Cardiac septum (tissue), 1 donor: ENCODE measurements around the gene KRTAP6-3. TPM values are rescaled to one million over a fixed set of nuclear protein-coding genes. Genes with fewer than 3 reads are reported as not detected.

Source experiments
- DNase-seq: peaks from one replicate; pipeline ENCODE4 v3.0.0-alpha.2; 2020; ENCODE audit warnings: low spot score
- intact Hi-C: fragments of 100-400 bp; cut with DNase I; formaldehyde crosslinking; loops from one replicate; pipeline ENCODE4 v1.14.0; 2022
- long read RNA-seq: library from polyadenylated mRNA; unstranded; transcript quantifications from one replicate; pipeline ENCODE4 v2.0.0, GENCODE V29; 2021
- total RNA-seq: library from RNA; stranded (reverse); fragmentation: NEBNext Ultra II Directional; extraction: Animal tissue kit (Norgen Biotek cat#: 25700); gene quantifications from one replicate; pipeline ENCODE4 v1.2.1, GENCODE V29; 2021
- donor health status: DM: no; HTN: no; CAD: no.

KRTAP6-3 gene
- not detected for total RNA-seq
- long read RNA-seq: 0 reads

DNA sequence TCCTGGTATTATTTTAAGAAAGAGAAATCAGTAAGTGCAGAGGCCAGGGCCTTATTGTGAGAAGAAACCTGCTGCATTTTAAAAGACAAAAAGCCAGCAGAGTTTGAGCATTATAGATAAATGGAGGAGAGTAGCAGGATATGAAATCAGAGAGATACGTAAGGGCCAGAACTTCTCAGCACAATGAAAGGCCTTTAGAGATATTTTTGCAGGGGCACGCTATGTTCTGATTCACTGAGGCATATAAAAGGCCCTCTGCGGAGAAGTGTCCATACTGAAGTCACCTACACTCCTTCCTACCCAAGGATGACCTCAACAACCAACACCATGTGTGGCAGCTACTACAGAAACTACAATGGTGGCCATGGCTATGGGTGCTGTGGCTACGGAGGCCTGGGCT, at the start of gene KRTAP6-3:
KRTAP6-3 (plus strand) TSS at position 301 of the 400 bp plus-strand sequence; CDS start at position 307, 6 bp downstream.
- no peak for DNase-seq
- intact Hi-C loops: no loop called here

DNA sequence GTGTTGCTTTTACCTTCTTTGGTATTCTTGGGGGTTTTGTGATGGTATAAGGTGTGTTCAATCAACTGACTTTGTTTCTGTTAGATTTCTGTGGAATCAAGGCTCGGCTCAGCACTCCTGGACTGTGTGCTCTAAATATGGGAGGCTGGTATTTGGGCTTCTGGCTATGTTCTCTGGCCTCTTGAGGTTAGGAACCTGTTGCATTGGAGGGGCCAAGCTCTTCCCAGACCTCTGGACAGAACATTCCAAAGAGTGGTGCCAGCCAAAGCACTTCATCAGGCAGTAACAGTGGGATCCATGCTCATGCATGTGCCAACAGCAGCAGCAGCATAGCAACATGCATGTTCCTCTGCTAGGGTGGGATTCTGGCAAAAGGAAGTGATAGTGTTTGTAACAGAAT, 39.5 kb upstream of the KRTAP6-3 start:
- DNase-seq: no peak

DNA sequence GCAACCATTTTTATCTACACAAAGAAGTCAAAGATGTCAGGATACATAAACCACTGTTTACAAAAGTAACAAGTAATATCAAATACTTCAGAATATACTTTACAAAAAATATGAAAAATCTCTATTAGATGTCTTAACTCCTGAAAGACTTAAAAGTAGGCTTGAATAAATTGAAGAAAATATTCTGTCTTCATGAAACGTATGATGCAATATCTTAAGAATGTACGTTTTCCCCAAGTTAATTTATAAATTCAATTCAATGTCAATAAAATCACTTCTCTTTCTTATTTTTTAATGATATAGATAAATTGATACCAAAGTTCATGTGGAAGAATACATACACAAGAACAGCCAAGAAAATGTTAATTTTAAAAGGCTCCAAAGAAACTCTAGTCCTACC, 37.1 kb upstream of the KRTAP6-3 start:
- DNase-seq: no peak
- intact Hi-C loops: no loop called here

More for the DNA sequence above, 39.5 kb upstream of the KRTAP6-3 start:
- intact Hi-C loops: no loop called here

GRCh38 chr21:30561264-30561895, 30.9 kb upstream of the KRTAP6-3 start, which contains the start of gene KRTAP19-7:
Gene KRTAP19-7, minus strand, starts transcription at chr21:30561314. Its CDS starts 25 bp downstream, at chr21:30561289.
- DNase-seq: no peak

GRCh38 chr21:30561957-30562356, 30.3 kb upstream of the KRTAP6-3 start:
- intact Hi-C loops: no loop called here
- no peak for DNase-seq

More at GRCh38 chr21:30561264-30561895, 30.9 kb upstream of the KRTAP6-3 start, which contains the start of gene KRTAP19-7:
- intact Hi-C loops: no loop called here

GRCh38 chr21:30563072-30563471, 29.2 kb upstream of the KRTAP6-3 start:
- intact Hi-C loops: no loop called here
- no peak for DNase-seq

DNA sequence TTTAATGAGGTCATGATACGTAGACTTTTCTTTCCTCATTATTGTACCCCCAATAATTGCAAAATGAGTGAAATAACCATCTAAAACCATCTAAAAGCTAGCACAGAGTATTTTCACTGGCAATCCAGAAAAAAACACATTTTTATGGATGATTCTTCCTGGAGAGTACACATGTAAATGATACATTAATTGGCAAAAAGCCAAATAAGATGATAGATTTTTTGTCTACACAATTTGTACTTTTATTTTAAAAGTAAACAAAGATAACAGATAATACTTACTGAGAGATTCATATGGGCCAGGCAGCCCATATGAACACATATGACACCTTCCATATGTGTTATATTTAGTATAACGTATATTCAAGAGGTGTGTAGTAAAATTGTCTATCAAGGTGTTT, 28.6 kb upstream of the KRTAP6-3 start:
- no peak for DNase-seq
- intact Hi-C loops: no loop called here

DNA sequence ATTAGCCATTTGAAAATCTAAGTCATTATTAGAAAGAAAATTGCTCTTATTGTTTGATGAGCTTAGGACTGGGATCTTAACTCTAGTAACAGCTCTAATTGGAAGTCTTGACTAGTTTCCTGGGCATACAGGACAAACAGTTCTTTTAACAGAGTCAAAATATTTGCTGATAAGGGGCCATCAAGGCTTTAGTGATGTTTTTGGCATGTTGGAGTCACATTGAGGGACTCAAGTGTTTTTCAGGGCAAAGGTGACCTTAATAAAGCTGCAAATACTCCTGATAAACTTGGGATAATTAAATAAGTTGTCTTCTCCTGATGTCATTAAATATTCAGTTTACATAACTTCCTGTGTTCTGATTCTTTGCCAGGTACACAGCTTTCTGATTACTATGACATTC, 24.6 kb upstream of the KRTAP6-3 start:
- intact Hi-C loops: no loop called here

DNA sequence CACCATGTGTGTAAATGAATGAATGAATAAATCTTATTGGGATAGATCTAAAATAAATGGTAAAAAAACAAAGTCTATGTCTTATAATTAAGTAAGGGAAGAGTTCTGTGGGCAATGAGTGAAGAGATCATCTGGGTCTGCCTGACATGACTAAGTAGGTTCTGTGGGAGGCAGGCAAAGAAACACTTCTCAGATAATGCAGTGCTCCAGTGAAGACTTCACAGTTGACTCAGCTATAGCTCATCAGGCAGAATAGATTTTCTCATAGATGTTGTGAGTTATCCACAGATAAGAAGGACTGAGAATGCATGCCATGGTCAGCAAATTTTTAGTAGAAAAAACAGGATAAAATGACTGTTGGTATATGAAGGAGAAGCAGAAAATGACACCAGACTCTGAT, 14.5 kb upstream of the KRTAP6-3 start:
- intact Hi-C loops: no loop called here
- DNase-seq: no peak

More for the DNA sequence above, 24.6 kb upstream of the KRTAP6-3 start:
- DNase-seq: no peak

DNA sequence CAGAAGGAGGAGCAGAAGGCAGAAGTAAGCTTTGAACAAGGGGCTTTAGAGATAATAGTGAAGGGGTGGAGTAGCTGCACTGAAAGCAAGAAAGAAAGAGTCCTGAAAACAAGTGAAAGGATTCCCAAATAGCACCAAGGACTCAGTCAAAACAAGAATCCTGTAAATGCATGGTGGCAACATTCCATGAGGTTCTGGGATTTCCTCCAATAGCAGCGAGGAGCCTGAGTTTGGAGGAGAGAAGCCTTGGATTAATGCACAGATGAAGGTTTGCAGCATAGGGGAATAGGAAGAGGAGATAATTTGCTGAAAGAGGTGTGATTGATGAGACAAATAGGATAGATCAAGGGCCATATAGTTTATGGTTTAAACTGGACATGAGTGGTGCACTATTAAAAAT, 12.9 kb upstream of the KRTAP6-3 start:
- intact Hi-C loops: no loop called here
- DNase-seq: no peak

- intact Hi-C loops: no loop called here
- no peak for DNase-seq
Observed at GRCh38 chr21:30580132-30580531, 12.1 kb upstream of the KRTAP6-3 start.

- intact Hi-C loops: no loop called here
- no peak for DNase-seq
Observed at GRCh38 chr21:30582870-30583269, 9.4 kb upstream of the KRTAP6-3 start.

- DNase-seq: no peak
- intact Hi-C loops: no loop called here
Observed at GRCh38 chr21:30590297-30590696, 1.9 kb upstream of the KRTAP6-3 start, which contains the start of gene KRTAP22-2. Gene KRTAP22-2, minus strand, starts transcription at chr21:30590397.

GRCh38 chr21:30598802-30599201, 6.6 kb downstream of the KRTAP6-3 start, which contains the start of gene KRTAP6-2:
Gene KRTAP6-2, minus strand, starts transcription at chr21:30598902. Its CDS starts 28 bp downstream, at chr21:30598874.
- no peak for DNase-seq
- intact Hi-C loops: no loop called here

GRCh38 chr21:30600787-30601186, 8.5 kb downstream of the KRTAP6-3 start, which contains the start of gene KRTAP22-1:
Gene KRTAP22-1, plus strand, starts transcription at chr21:30601087.
- intact Hi-C loops: no loop called here
- no peak for DNase-seq

DNA sequence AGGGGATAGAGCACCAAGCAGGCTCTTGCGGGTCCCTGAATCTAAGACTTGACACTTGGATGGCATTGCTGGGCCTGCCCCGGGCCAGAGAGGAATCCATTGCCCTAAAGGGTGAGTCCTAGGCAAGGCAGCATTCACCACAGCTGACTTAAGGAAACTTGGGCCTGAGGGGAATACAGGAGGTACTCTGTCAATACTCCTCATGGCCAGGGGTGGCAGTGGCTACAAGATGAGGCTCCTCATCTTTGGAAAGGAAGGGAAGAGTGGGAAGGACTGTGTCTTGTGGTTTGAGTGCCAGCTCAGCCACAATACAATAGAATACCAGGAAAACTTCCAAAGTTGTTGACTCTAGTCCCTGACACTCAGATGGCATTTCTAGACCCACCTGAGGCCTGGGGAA, 13.7 kb downstream of the KRTAP6-3 start:
- intact Hi-C loops: no loop called here

GRCh38 chr21:30612132-30612531, 19.9 kb downstream of the KRTAP6-3 start:
- no peak for DNase-seq
- intact Hi-C loops: no loop called here

More for the DNA sequence above, 13.7 kb downstream of the KRTAP6-3 start:
- DNase-seq: no peak

DNA sequence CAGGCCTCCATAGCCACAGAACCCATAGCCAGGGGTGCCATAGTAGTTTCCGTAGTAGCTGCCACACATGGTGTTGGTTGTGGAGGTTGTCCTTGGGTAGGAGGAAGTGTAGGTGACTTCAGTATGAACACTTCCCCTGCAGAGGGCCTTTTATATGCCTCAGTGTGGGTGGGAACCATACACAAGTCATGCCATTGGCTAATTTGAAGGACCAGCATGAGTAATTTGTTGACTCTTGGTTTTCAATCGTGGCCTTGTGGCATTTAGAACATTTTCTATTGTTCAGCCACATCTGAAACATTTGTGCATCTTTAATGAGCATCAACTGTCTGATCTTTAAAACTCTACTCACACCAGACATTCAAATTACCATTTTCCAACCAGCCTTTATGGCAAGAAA, 21.6 kb downstream of the KRTAP6-3 start, which contains the start of gene KRTAP6-1:
KRTAP6-1 (minus strand) TSS at position 95 of the 400 bp plus-strand sequence; CDS start at position 69, 26 bp downstream.
- intact Hi-C loops: no loop called here
- DNase-seq: no peak

GRCh38 chr21:30615199-30615598, 23.0 kb downstream of the KRTAP6-3 start:
- intact Hi-C loops: no loop called here
- DNase-seq: no peak

- DNase-seq: no peak
- intact Hi-C loops: no loop called here
Observed at GRCh38 chr21:30616125-30616524, 23.9 kb downstream of the KRTAP6-3 start, which contains the start of gene KRTAP20-1. Gene KRTAP20-1, plus strand, starts transcription at chr21:30616425. Its CDS starts 30 bp downstream, at chr21:30616455.

DNA sequence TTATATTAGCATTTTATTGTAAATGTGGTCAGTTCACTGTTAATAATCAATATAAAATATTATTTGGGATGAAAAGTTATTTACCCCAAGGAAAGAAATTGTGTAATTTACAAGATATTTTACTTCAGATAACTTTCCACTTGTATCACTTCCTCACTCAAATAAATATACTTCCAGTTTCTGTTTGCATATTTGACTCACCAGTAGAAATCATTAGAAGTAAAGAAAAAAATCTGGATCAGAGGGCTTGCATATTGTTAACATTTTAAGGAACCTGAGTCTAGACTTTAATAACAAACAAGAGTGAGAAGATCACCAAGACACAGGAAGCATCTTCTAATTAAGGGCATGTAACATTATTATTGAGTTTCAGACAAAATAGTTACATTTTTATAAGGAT, 27.8 kb downstream of the KRTAP6-3 start:
- intact Hi-C loops: no loop called here
- no peak for DNase-seq
